ENCODE data around the gene MBOAT2. TPM values are rescaled to one million over a fixed set of nuclear protein-coding genes. Genes with fewer than 3 reads are reported as not detected.
"Not testable (repeated sequence)": the region's sequence is repeated elsewhere in the genome, so short reads cannot be mapped to it uniquely, and the experiment has no call there.

The MBOAT2 gene, protein sequence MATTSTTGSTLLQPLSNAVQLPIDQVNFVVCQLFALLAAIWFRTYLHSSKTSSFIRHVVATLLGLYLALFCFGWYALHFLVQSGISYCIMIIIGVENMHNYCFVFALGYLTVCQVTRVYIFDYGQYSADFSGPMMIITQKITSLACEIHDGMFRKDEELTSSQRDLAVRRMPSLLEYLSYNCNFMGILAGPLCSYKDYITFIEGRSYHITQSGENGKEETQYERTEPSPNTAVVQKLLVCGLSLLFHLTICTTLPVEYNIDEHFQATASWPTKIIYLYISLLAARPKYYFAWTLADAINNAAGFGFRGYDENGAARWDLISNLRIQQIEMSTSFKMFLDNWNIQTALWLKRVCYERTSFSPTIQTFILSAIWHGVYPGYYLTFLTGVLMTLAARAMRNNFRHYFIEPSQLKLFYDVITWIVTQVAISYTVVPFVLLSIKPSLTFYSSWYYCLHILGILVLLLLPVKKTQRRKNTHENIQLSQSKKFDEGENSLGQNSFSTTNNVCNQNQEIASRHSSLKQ
- 94.7 and 101 TPM in 2 replicates for total RNA-seq
- long read RNA-seq, full-length matches to known transcripts = 176 of 293 reads
- long read RNA-seq, partial matches to known transcripts = 18 of 293 reads
- long read RNA-seq, other reads (novel, unspliced or antisense) = 99 of 293 reads

DNA sequence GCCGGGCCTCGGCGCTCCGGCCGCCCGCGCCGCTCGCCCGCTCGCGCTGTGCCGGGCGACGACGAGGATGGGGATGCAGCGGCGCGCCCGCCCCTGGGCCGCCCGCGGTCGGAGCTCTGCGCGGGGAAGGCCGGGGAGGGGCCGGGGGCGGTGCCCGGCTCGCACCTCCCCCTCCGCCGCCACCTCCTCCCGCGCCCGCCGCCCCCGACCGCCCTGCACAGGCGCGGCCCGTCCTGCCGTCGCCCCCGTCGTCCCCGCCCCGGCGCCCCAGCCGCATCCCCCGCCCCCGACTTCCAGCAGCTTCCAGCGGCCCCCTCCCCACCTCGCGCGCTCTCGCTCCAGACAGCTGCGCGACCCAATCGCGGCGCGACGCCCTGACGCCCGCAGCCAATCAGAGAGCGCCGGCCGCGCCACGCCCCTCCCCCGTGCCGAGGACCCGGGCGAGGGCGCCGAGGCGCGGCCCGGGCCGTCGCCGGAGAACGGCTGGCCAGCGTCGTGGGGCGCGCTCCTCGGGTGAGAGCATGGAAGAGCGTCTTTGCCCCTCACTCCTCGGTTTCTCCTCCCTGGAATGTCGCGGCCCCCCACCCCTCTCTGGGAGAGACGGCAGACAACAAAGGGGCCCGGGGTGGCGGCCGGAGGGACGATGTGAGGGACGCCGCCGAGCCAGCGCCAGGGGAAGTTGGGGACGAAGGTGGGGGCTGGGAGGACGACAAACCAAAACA lies at the start of gene MBOAT2:
MBOAT2 (minus strand) TSS at position 69 of the 722 bp plus-strand sequence. CDS start 70 bp downstream, outside the sequence.
- TF ChIP-seq, protein P1, sequence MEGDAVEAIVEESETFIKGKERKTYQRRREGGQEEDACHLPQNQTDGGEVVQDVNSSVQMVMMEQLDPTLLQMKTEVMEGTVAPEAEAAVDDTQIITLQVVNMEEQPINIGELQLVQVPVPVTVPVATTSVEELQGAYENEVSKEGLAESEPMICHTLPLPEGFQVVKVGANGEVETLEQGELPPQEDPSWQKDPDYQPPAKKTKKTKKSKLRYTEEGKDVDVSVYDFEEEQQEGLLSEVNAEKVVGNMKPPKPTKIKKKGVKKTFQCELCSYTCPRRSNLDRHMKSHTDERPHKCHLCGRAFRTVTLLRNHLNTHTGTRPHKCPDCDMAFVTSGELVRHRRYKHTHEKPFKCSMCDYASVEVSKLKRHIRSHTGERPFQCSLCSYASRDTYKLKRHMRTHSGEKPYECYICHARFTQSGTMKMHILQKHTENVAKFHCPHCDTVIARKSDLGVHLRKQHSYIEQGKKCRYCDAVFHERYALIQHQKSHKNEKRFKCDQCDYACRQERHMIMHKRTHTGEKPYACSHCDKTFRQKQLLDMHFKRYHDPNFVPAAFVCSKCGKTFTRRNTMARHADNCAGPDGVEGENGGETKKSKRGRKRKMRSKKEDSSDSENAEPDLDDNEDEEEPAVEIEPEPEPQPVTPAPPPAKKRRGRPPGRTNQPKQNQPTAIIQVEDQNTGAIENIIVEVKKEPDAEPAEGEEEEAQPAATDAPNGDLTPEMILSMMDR (IDR thresholded peaks at IDR 0.05) = no peak
- peak; percentile 97 for DNase-seq (ENCODE audit: extremely low spot score, unreplicated experiment)
- H3K36me3 Mint-ChIP-seq (ENCODE audit: unreplicated experiment) = peaks cover 3% of the 10 kb centered on the region
- no peaks in the 10 kb centered on the region for H3K9me3 Mint-ChIP-seq (ENCODE audit: unreplicated experiment)
- peak within 1 kb of the TSS; percentile 94 for H3K4me3 Mint-ChIP-seq (ENCODE audit: unreplicated experiment)
- H3K27ac Mint-ChIP-seq (ENCODE audit: unreplicated experiment) = peak within 1 kb of the TSS; percentile 91
- peaks cover 46% of the 10 kb centered on the region for H3K4me1 Mint-ChIP-seq (ENCODE audit: unreplicated experiment)
- H3K27me3 Mint-ChIP-seq (ENCODE audit: unreplicated experiment) = no peaks in the 10 kb centered on the region

DNA sequence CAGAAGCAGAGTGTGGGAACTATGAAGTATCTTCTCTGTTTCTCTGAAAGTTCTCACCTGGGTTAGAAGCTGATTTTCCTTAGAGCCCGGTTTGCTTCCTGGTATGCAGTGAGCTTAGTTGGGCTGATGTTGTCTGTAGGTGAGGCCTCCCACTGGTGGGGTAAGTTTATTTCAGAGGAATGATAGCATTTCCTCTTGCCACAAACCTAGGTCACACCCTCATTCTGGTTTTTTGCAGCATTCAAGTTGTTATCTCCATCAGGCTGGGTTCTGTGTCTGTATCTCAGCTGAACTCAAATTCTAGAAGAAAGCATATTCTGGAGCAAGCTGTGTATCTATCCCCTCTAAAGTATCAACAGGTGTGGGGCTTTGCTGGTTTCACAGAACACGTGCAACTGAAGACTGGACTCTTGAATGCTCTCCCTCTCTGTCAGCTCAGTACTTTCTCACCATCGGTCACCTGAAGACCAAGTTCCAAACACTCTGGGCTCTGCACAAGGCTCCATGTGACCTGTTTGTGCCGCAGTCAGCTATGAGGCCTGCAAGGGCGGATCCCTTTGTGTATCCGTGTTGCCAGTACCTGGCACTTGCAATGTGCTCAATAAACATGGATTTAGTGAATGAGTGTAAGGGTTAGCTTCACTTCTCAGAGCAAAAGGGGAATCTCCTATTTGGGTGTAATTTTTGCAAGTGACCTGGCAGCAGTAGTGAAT lies 49.5 kb upstream of the MBOAT2 start:
- no peak for DNase-seq (ENCODE audit: extremely low spot score, unreplicated experiment)
- H3K4me3 Mint-ChIP-seq (ENCODE audit: unreplicated experiment) = no peak overlapping the region
- H3K27ac Mint-ChIP-seq (ENCODE audit: unreplicated experiment) = peak overlapping the region; percentile 86
- TF ChIP-seq, protein P1 (IDR thresholded peaks at IDR 0.05) = no peak
- H3K27me3 Mint-ChIP-seq (ENCODE audit: unreplicated experiment) = no peaks in the 10 kb centered on the region
- H3K36me3 Mint-ChIP-seq (ENCODE audit: unreplicated experiment) = no peaks in the 10 kb centered on the region
- H3K4me1 Mint-ChIP-seq (ENCODE audit: unreplicated experiment) = peaks cover 44% of the 10 kb centered on the region
- no peaks in the 10 kb centered on the region for H3K9me3 Mint-ChIP-seq (ENCODE audit: unreplicated experiment)

DNA sequence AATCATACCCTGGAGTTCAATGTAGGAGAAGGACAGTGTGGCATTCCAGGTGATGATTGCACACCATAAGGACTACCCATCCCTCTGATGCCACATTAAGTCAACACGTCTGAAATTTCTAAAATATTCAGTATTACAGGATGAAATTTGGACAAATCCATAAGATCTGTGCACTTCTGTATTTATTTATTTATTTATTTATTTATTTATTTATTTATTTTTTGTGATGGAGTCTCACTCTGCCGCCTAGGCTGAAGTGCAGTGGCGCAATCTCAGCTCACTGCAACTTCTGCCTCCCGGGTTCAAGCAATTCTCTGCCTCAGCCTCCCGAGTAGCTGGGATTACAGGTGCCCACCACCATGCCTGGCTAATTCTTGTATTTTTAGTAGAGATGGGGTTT lies 48.0 kb upstream of the MBOAT2 start:
- not testable (repeated sequence) for H3K27me3 Mint-ChIP-seq (ENCODE audit: unreplicated experiment); H3K36me3 Mint-ChIP-seq (ENCODE audit: unreplicated experiment)

DNA sequence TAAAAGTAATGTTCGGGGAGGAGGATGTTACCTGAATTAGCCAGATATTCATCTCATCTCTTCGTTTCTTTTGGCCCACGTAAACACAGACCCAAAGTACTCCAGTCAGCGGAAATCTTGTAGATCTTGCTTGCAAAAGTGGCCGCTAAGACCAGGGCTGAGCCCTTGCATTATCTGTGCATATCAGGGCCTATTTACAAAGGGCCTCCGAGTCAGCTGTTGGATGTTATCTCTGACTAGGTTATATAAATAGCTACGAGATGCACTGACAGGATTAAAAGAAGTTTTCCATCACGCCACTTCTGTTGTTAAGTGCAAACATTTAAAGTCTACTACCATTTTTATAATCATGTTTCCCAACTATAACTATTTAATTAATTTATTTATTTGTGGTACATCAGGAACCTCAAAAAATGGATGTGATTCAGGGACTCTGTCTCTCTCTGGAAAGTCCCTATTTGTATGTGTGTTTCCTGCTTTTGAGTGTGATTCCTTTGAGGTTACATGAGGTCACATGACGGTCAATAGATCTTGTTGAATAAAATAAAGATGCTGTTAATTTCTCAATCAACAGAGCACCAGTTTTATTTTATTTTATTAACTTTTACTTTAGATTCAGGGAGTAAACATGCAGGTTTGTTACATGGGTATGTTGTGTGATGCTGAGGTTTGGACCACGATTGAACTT lies 46.8 kb upstream of the MBOAT2 start:
- H3K36me3 Mint-ChIP-seq (ENCODE audit: unreplicated experiment) = no peaks in the 10 kb centered on the region
- peaks cover 28% of the 10 kb centered on the region for H3K4me1 Mint-ChIP-seq (ENCODE audit: unreplicated experiment)
- H3K27ac Mint-ChIP-seq (ENCODE audit: unreplicated experiment) = no peak overlapping the region
- no peaks in the 10 kb centered on the region for H3K27me3 Mint-ChIP-seq (ENCODE audit: unreplicated experiment)
- TF ChIP-seq, protein P1 (IDR thresholded peaks at IDR 0.05) = no peak
- DNase-seq (ENCODE audit: extremely low spot score, unreplicated experiment) = no peak
- no peaks in the 10 kb centered on the region for H3K9me3 Mint-ChIP-seq (ENCODE audit: unreplicated experiment)
- no peak overlapping the region for H3K4me3 Mint-ChIP-seq (ENCODE audit: unreplicated experiment)

More for the DNA sequence above, 48.0 kb upstream of the MBOAT2 start:
- not testable (repeated sequence) for H3K9me3 Mint-ChIP-seq (ENCODE audit: unreplicated experiment); DNase-seq (ENCODE audit: extremely low spot score, unreplicated experiment); H3K27ac Mint-ChIP-seq (ENCODE audit: unreplicated experiment); H3K4me3 Mint-ChIP-seq (ENCODE audit: unreplicated experiment)
- peaks cover 33% of the 10 kb centered on the region for H3K4me1 Mint-ChIP-seq (ENCODE audit: unreplicated experiment)

DNA sequence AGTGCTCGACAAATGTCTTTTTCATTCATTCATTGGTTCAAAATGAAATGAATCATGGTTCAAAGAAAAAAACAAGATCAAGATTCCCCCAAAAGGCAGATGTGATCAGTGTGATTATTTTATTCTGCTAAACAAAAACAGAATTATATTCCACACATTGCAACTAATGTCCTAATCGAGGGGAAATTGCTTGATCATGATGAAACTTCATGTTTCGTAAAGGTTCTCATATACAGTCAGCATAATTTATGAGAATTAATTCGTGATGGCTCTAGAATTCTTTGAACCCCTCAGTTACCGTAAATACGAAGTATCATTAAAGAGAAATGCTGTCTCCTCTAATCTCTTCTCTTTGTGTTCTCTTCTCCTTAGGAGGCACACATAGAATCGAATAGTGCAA lies 42.1 kb upstream of the MBOAT2 start:
- H3K27me3 Mint-ChIP-seq (ENCODE audit: unreplicated experiment) = no peaks in the 10 kb centered on the region
- H3K36me3 Mint-ChIP-seq (ENCODE audit: unreplicated experiment) = no peaks in the 10 kb centered on the region
- no peak overlapping the region for H3K27ac Mint-ChIP-seq (ENCODE audit: unreplicated experiment)
- no peak overlapping the region for H3K4me3 Mint-ChIP-seq (ENCODE audit: unreplicated experiment)
- TF ChIP-seq, protein P1 (IDR thresholded peaks at IDR 0.05) = no peak
- H3K9me3 Mint-ChIP-seq (ENCODE audit: unreplicated experiment) = no peaks in the 10 kb centered on the region
- no peaks in the 10 kb centered on the region for H3K4me1 Mint-ChIP-seq (ENCODE audit: unreplicated experiment)
- DNase-seq (ENCODE audit: extremely low spot score, unreplicated experiment) = no peak

DNA sequence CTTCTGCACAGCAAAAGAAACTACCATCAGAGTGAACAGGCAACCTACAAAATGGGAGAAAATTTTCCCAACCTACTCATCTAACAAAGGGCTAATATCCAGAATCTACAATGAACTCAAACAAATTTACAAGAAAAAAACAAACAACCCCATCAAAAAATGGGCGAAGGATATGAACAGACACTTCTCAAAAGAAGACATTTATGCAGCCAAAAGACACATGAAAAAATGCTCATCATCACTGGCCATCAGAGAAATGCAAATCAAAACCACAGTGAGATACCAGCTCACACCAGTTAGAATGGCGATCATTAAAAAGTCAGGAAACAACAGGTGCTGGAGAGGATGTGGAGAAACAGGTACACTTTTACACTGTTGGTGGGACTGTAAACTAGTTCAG lies 40.0 kb upstream of the MBOAT2 start:
- H3K9me3 Mint-ChIP-seq (ENCODE audit: unreplicated experiment); H3K27me3 Mint-ChIP-seq (ENCODE audit: unreplicated experiment); DNase-seq (ENCODE audit: extremely low spot score, unreplicated experiment); H3K27ac Mint-ChIP-seq (ENCODE audit: unreplicated experiment); H3K36me3 Mint-ChIP-seq (ENCODE audit: unreplicated experiment); H3K4me1 Mint-ChIP-seq (ENCODE audit: unreplicated experiment); H3K4me3 Mint-ChIP-seq (ENCODE audit: unreplicated experiment): not testable (repeated sequence)
